Muscle of leg (tissue), 11 donors: ENCODE results near the gene NLGN1. TPM values are rescaled to one million over a fixed set of nuclear protein-coding genes. Genes with fewer than 3 reads are reported as not detected.

ENCODE experiments used
- DNase-seq: peaks from one replicate; pipeline ENCODE4 v3.0.0; 2013
- H3K27ac ChIP-seq: one replicate; pipeline ENCODE4 v1.5.1; 2013; ENCODE audit warnings: mild to moderate bottlenecking, low read length, control low read depth
- H3K27me3 ChIP-seq: one replicate; pipeline ENCODE4 v1.6.1; 2013; ENCODE audit warnings: low read length; ENCODE audit not compliant: control insufficient read depth, insufficient read depth
- H3K36me3 ChIP-seq: one replicate; pipeline ENCODE4 v1.6.1; 2013; ENCODE audit warnings: low read length; ENCODE audit not compliant: control insufficient read depth, insufficient read depth
- H3K4me1 ChIP-seq: one replicate; pipeline ENCODE4 v1.6.1; 2013; ENCODE audit warnings: low read length; ENCODE audit not compliant: control insufficient read depth, insufficient read depth
- H3K4me3 ChIP-seq: one replicate; pipeline ENCODE4 v1.5.1; 2013; ENCODE audit warnings: low read length, control low read depth
- H3K9me3 ChIP-seq: replicated peaks from 2 replicates; pipeline ENCODE4 v1.6.1; 2013; ENCODE audit warnings: low read depth, low read length; ENCODE audit not compliant: control insufficient read depth
- WGBS: methylation state at CpG from one replicate; pipeline ENCODE4 v1.1.5; 2013; ENCODE audit warnings: missing lambda C conversion rate; ENCODE audit not compliant: insufficient coverage; 5-methylcytosine and 5-hydroxymethylcytosine counted together
- polyA plus RNA-seq, 8 donors: library from polyadenylated mRNA; unstranded; fragments of 120-200 nt; gene quantifications; one replicate each; pipeline versions ENCODE4 v1.2.1 to v1.2.3, GENCODE V29; 2013; ENCODE audit warnings: inconsistent platforms in 1 of 8, low replicate concordance in 1 of 8; ENCODE audit not compliant: insufficient read length in 8 of 8, insufficient read depth in 1 of 8
- total RNA-seq: library from RNA; stranded (reverse); fragments of 120-200 nt; gene quantifications from one replicate; pipeline ENCODE4 v1.2.4, GENCODE V29; 2013

The NLGN1 gene
- total and polyA plus RNA-seq, 9 donors = 0.95 to 8.5 (median 2.7) TPM

GRCh38 chr3:173796890-173797289 lies 399.3 kb downstream of the NLGN1 start:
- no peaks in the 10 kb centered on the region for H3K9me3 ChIP-seq
- DNase-seq = no peak
- 56% methylated on average over 1 of the region's 3 CpGs for WGBS
- no peak overlapping the region for H3K4me3 ChIP-seq
- H3K4me1 ChIP-seq = no peaks in the 10 kb centered on the region
- H3K27me3 ChIP-seq = no peaks in the 10 kb centered on the region
- H3K36me3 ChIP-seq = no peaks in the 10 kb centered on the region
- no peak overlapping the region for H3K27ac ChIP-seq

DNA sequence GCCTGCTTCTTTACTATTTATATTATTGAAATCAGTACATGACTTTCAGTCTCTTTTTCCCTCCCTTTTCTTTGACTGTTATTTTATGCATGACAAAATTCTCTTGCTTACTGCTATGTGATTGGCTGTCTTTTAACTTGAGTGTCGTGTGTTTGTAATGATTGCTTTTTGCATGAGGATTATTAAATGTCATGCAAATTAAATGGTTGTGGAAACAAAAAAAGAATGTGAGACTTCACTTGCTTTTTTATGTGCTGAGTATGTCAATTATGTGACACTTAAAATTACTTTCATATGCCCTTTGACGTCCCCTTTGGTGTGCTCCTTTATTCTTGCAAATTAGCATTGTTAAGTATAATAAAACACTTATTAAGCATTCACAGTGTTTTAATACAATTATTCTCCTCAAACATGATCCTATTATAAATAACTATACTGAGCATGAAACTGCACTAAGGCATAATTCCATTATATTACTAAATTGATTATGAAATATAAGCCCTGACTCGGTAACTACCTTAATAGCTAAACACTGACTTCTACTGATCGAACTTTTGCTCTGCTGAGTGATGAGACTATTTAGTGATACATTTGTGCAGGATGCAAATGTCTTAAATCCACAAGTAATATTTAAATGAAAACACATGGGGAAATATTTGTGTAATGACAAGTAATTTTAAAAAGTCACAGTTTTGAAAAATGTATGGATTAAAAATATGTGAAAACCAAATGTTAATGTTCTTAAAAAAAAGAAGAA lies 401.7 kb downstream of the NLGN1 start:
- no peaks in the 10 kb centered on the region for H3K36me3 ChIP-seq
- no CpG with 5 or more reads among the region's 4 CpGs for WGBS
- DNase-seq = peak; percentile 16
- no peaks in the 10 kb centered on the region for H3K9me3 ChIP-seq
- H3K27me3 ChIP-seq = no peaks in the 10 kb centered on the region
- no peak overlapping the region for H3K27ac ChIP-seq
- H3K4me1 ChIP-seq = no peaks in the 10 kb centered on the region
- H3K4me3 ChIP-seq = no peak overlapping the region

DNA sequence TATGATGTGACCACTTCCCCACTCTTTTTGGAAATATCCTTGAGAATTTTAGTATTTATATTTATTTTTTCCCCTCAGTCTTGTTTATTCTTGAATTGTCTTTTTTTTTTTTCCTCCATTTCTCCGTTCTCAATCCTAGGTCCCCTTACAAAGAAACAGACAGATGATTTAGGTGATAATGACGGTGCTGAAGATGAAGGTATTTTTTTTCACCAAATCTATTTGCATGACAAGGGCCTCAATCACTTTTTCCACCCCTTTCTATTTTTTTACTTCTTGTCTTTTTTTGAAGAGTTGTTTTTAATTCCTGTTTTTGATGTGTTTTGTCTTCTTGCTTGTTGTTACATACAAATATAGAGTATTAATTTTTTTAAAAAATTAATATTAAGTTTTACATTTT lies 402.6 kb downstream of the NLGN1 start:
- no peaks in the 10 kb centered on the region for H3K36me3 ChIP-seq
- no peaks in the 10 kb centered on the region for H3K9me3 ChIP-seq
- no peaks in the 10 kb centered on the region for H3K27me3 ChIP-seq
- H3K4me3 ChIP-seq = no peak overlapping the region
- H3K4me1 ChIP-seq = no peaks in the 10 kb centered on the region
- DNase-seq = no peak
- H3K27ac ChIP-seq = no peak overlapping the region
- no CpG with 5 or more reads among the region's 2 CpGs for WGBS

- no peaks in the 10 kb centered on the region for H3K9me3 ChIP-seq
- whole genome bisulfite sequencing = 100% methylated on average over 1 of the region's 3 CpGs
- no peak overlapping the region for H3K27ac ChIP-seq
- H3K4me3 ChIP-seq = no peak overlapping the region
- H3K27me3 ChIP-seq = no peaks in the 10 kb centered on the region
- DNase-seq = no peak
- H3K4me1 ChIP-seq = no peaks in the 10 kb centered on the region
- no peaks in the 10 kb centered on the region for H3K36me3 ChIP-seq
These were observed 417.3 kb downstream of the NLGN1 start for GRCh38 chr3:173814809-173815208.

GRCh38 chr3:173819368-173819767 lies 421.8 kb downstream of the NLGN1 start:
- H3K4me1 ChIP-seq = no peaks in the 10 kb centered on the region
- 66% methylated on average over 3 of the region's 5 CpGs for WGBS
- no peaks in the 10 kb centered on the region for H3K36me3 ChIP-seq
- H3K27me3 ChIP-seq = no peaks in the 10 kb centered on the region
- DNase-seq = no peak
- H3K9me3 ChIP-seq = no peaks in the 10 kb centered on the region
- no peak overlapping the region for H3K27ac ChIP-seq
- no peak overlapping the region for H3K4me3 ChIP-seq

DNA sequence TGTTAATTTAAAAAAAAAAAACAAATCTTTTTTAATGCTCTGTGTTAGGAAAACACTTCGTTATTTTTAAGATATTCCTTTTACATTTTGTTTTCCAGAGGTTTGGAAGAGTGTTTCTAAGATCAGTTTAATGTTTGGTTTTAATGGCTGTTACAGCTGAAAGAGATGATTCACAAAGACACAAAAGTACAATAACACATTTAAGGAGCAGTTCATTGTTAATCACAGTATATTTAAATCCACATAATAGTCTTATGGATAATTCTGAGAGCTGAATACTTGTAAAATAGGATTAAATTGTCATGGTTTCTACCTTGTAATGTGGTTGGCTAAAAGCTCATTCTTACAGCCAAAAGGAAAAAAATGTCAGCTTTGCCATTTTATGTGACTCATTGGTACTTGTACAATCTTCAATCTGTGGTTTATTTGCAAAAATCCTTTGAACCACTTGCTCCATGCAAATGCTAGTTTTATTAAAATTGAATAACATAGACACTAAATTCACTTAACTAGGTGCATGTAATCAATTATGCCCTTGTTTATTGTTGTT lies 426.4 kb downstream of the NLGN1 start:
- DNase-seq = no peak
- no peaks in the 10 kb centered on the region for H3K36me3 ChIP-seq
- no peaks in the 10 kb centered on the region for H3K9me3 ChIP-seq
- H3K27ac ChIP-seq = no peak overlapping the region
- no peak overlapping the region for H3K4me3 ChIP-seq
- no peaks in the 10 kb centered on the region for H3K4me1 ChIP-seq
- no CpG with 5 or more reads among the region's 1 CpG for WGBS
- H3K27me3 ChIP-seq = no peaks in the 10 kb centered on the region

- H3K9me3 ChIP-seq = no peaks in the 10 kb centered on the region
- no peaks in the 10 kb centered on the region for H3K4me1 ChIP-seq
- no peak overlapping the region for H3K27ac ChIP-seq
- no peaks in the 10 kb centered on the region for H3K27me3 ChIP-seq
- DNase-seq = no peak
- H3K36me3 ChIP-seq = no peaks in the 10 kb centered on the region
- no peak overlapping the region for H3K4me3 ChIP-seq
- WGBS = no CpG with 5 or more reads among the region's 1 CpG
These were observed 428.2 kb downstream of the NLGN1 start for GRCh38 chr3:173825730-173826129.

DNA sequence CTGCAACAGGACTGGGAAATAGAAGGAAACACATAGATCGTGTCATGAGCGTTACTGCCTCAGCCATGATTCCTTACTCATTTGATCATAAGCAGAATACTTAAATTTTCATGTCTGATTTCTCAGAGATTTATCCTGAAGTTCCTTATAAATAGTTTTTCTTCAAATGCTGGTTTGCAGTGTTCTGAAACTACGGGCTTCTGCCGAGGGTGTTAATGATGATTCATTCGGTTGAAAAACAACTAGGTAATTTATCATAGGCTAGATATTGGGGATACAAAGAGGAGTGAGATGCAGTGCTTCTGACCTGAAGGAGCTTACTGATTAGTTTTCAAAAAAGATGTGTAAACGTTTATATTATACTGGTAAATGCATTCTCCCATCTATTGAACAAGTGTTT lies 428.9 kb downstream of the NLGN1 start:
- WGBS = 100% methylated on average over 3 of the region's 6 CpGs
- no peaks in the 10 kb centered on the region for H3K36me3 ChIP-seq
- H3K27ac ChIP-seq = no peak overlapping the region
- H3K4me1 ChIP-seq = no peaks in the 10 kb centered on the region
- no peaks in the 10 kb centered on the region for H3K9me3 ChIP-seq
- H3K4me3 ChIP-seq = no peak overlapping the region
- DNase-seq = no peak
- H3K27me3 ChIP-seq = no peaks in the 10 kb centered on the region

DNA sequence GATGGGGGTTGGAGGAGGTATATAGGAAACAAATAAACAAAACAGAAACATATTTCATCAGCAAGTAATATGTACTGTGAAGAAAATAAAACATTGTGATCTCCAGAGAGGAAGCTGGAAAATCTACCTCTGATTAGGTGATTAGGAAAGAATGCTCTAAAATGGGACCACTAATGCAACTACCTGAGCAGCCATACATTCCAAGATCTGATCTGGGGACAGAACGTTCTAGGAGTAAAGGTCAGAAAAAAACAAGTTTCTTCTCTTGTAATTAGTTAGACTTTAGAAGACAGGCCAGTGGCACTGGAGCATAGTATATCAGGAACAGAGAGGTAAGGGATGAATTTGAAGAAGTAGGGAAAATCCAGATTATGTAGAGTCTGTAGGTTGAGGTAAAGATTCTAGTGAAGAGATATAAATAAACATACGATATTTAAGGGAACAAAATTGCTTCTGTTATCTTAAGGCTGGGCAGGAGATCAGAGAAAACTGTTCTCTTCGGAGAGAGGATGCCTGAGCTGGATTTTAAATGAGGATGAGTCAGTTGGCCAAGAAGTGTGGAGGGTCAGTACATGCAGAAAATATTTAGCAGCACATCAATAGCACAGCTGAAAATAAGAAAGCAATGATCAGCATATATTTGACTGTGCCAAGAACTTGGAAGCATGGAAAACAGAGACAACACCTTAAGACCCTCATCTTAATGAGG lies 429.5 kb downstream of the NLGN1 start:
- no peak overlapping the region for H3K27ac ChIP-seq
- no CpG with 5 or more reads among the region's 3 CpGs for WGBS
- no peaks in the 10 kb centered on the region for H3K4me1 ChIP-seq
- no peaks in the 10 kb centered on the region for H3K27me3 ChIP-seq
- no peaks in the 10 kb centered on the region for H3K9me3 ChIP-seq
- no peak overlapping the region for H3K4me3 ChIP-seq
- peak; percentile 12 for DNase-seq
- no peaks in the 10 kb centered on the region for H3K36me3 ChIP-seq

GRCh38 chr3:173838644-173839043 lies 441.1 kb downstream of the NLGN1 start:
- H3K4me3 ChIP-seq = no peak overlapping the region
- no peak overlapping the region for H3K27ac ChIP-seq
- no peak for DNase-seq
- H3K9me3 ChIP-seq = no peaks in the 10 kb centered on the region
- WGBS = 100% methylated on average over 1 of the region's 4 CpGs
- no peaks in the 10 kb centered on the region for H3K27me3 ChIP-seq
- no peaks in the 10 kb centered on the region for H3K36me3 ChIP-seq
- no peaks in the 10 kb centered on the region for H3K4me1 ChIP-seq
